B cell (primary cell): Measurements from ENCODE around the gene IGSF22.
"Not testable (repeated sequence)": the region's sequence is repeated elsewhere in the genome, so short reads cannot be mapped to it uniquely, and the experiment has no call there.

Source experiments
- CTCF ChIP-seq: fragments of 200-600 bp; IDR thresholded peaks from one replicate; pipeline ENCODE4 v1.8.0; 2022; ENCODE audit warnings: antibody characterized with exemption, mild to moderate bottlenecking
- EZH2 ChIP-seq: IDR thresholded peaks from 2 replicates; pipeline ENCODE4 v1.6.1; 2012; ENCODE audit warnings: borderline replicate concordance, low read depth, mild to moderate bottlenecking, moderate library complexity, low read length; ENCODE audit not compliant: insufficient read depth, poor library complexity, severe bottlenecking

GRCh38 chr11:18691467-18692140 lies 34.4 kb downstream of the IGSF22 start:
- TF ChIP-seq CTCF, EZH2: not testable (repeated sequence)
